Immature natural killer cell (primary cell): ENCODE results near the gene TRA2A. TPM values are rescaled to one million over a fixed set of nuclear protein-coding genes. Genes with fewer than 3 reads are reported as not detected.
"Not testable (repeated sequence)": the region's sequence is repeated elsewhere in the genome, so short reads cannot be mapped to it uniquely, and the experiment has no call there.

Experiments
- DNase-seq, 3 donors: peaks; one replicate each; pipeline ENCODE4 v3.0.0; 2022; ENCODE audit warnings: mixed read lengths in 1 of 3
- H3K27ac Mint-ChIP-seq, 6 donors: one replicate each; pipeline ENCODE4 v1.8.0; 2020; ENCODE audit warnings: mixed read lengths in 6 of 6, mild to moderate bottlenecking in 5 of 6, inconsistent platforms in 4 of 6, moderate library complexity in 3 of 6
- H3K27me3 Mint-ChIP-seq, 3 donors: one replicate each; pipeline ENCODE4 v1.8.0; 2020 to 2021; ENCODE audit warnings: low read depth in 3 of 3, mild to moderate bottlenecking in 3 of 3, mixed read lengths in 3 of 3, moderate library complexity in 3 of 3, inconsistent platforms in 1 of 3
- H3K36me3 Mint-ChIP-seq, 3 donors: one replicate each; pipeline ENCODE4 v1.8.0; 2020; ENCODE audit warnings: mixed read lengths in 3 of 3, inconsistent platforms in 2 of 3, mild to moderate bottlenecking in 2 of 3
- H3K4me1 Mint-ChIP-seq, 2 donors: one replicate each; pipeline ENCODE4 v1.8.0; 2020; ENCODE audit warnings: inconsistent platforms in 2 of 2, mild to moderate bottlenecking in 2 of 2, mixed read lengths in 2 of 2, moderate library complexity in 1 of 2
- H3K4me3 Mint-ChIP-seq, 5 donors: one replicate each; pipeline ENCODE4 v1.8.0; 2020; ENCODE audit warnings: mild to moderate bottlenecking in 5 of 5, mixed read lengths in 5 of 5, inconsistent platforms in 3 of 5, moderate library complexity in 3 of 5
- H3K9me3 Mint-ChIP-seq, 6 donors: one replicate each; pipeline ENCODE4 v1.8.0; 2020; ENCODE audit warnings: mild to moderate bottlenecking in 6 of 6, mixed read lengths in 6 of 6, inconsistent platforms in 4 of 6, moderate library complexity in 3 of 6
- polyA plus RNA-seq, 3 donors: library from polyadenylated mRNA; unstranded; fragments of 300-500 nt; fragmentation: Illumina TruSeq; gene quantifications; one replicate each; pipeline ENCODE4 v1.2.3, GENCODE V29; 2021

TRA2A gene
- polyA plus RNA-seq, 3 donors from 2014 or later = 34.8 to 44.0 (median 40.6) TPM

DNA sequence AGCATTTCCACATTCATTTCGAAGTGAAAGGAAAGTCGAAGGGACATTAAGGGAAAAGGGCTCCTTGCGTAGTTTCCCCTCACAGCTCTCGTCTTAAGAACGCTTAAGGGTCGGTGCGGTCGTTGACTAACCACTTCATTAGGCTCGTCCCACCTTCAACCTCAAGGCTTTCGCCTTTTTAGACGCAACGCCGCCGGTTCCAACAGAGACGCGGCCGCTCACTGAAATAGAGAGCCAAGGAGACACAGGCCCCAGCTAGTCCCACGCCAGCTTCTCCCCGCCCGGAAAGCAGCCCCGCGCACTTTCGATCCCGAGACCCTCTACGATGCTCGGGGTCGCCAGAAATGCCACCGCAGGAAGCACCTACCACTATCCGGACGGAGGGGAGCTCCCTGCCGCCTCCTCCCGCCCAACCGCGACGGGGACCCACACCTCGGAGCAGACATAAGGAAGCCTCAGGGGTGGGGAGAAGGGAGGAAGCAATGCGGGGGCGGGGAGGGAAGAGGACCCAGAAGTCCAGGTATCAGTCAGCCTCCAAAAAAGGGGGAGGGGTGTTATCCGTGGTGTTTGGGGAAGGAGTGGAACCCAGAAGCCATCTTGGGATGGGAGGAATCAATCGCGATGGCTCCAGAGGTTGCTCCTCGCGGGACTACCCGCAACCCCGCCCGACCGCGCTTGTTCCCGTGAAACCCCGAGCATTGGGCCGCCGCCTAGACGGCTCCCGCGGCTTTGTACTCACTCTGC is 559 bp downstream of the TRA2A start:
- H3K36me3 Mint-ChIP-seq = peaks cover 0 to 3% (median 0%) of the 10 kb centered on the region in 3 donors
- peak; percentile 64 to 70 (median 70) for DNase-seq
- peaks cover 13 to 25% (median 19%) of the 10 kb centered on the region in 3 donors for H3K27me3 Mint-ChIP-seq
- H3K27ac Mint-ChIP-seq = peak overlapping the region; percentile 99 to 100 (median 100)
- H3K4me3 Mint-ChIP-seq = peak overlapping the region; percentile 97 to 100 (median 99)
- H3K9me3 Mint-ChIP-seq = no peaks in the 10 kb centered on the region
- H3K4me1 Mint-ChIP-seq = peaks cover 53 to 61% of the 10 kb centered on the region in 2 donors

DNA sequence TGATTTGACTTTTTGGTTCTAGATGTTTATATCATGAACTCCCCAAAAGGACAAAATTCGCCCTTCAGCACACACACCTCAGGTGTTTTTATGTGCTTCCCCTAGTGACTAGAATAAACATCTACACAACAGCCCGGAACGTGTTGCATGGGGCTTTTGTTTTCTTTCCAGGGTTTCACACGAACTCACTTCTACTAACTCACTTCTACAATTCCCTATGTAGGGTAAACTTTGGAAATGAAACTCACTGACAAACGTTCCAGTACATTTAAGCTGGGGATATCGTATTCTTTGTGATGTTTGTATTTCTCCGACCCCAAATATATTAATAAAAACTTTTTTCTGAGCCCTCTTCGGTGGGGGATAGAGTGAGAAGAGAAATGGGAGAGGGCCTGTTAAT is 1.4 kb downstream of the TRA2A start:
- H3K27me3 Mint-ChIP-seq = peaks cover 13 to 25% (median 19%) of the 10 kb centered on the region in 3 donors
- H3K4me1 Mint-ChIP-seq = peaks cover 61 to 69% of the 10 kb centered on the region in 2 donors
- peak overlapping the region; percentile 99 to 100 (median 100) for H3K27ac Mint-ChIP-seq
- peak overlapping the region; percentile 97 to 100 (median 99) for H3K4me3 Mint-ChIP-seq
- H3K9me3 Mint-ChIP-seq = no peaks in the 10 kb centered on the region
- H3K36me3 Mint-ChIP-seq = peaks cover 0 to 3% (median 0%) of the 10 kb centered on the region in 3 donors
- DNase-seq = peak; percentile 44 to 55 (median 49)

DNA sequence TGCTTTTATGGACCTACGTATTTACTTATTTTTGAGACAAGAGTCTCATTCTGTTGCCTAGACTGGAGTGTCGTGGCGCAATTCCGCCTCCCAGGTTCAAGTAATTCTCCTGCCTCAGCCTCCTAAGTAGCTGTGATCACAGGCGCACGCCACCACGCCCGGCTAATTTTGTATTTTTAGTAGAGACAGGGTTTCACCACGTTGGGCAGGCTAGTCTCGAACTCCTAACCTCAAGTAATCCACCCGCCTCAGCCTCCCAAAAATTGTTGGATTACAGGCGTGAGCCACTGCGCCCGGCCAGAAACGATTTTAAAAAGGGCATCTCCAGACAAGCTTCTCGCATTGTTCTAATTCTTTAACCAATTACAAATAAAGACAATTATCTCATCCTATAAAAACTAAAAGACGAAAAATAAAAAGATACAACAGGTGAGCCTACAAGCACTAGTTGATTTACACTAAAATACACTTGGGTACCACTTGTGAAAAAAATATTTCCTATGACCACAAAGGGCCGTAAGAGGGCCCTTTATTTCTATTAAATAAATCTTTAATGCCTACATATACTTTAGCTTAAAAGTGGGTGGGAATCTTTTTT is 2.4 kb downstream of the TRA2A start:
- peaks cover 13 to 26% (median 19%) of the 10 kb centered on the region in 3 donors for H3K27me3 Mint-ChIP-seq
- peaks cover 0 to 3% (median 0%) of the 10 kb centered on the region in 3 donors for H3K36me3 Mint-ChIP-seq
- no peaks in the 10 kb centered on the region for H3K9me3 Mint-ChIP-seq
- no peak for DNase-seq
- H3K27ac Mint-ChIP-seq = peak overlapping the region; percentile 34 to 100 (median 100)
- peak overlapping the region; percentile 97 to 100 (median 99) for H3K4me3 Mint-ChIP-seq
- peaks cover 70 to 80% of the 10 kb centered on the region in 2 donors for H3K4me1 Mint-ChIP-seq

DNA sequence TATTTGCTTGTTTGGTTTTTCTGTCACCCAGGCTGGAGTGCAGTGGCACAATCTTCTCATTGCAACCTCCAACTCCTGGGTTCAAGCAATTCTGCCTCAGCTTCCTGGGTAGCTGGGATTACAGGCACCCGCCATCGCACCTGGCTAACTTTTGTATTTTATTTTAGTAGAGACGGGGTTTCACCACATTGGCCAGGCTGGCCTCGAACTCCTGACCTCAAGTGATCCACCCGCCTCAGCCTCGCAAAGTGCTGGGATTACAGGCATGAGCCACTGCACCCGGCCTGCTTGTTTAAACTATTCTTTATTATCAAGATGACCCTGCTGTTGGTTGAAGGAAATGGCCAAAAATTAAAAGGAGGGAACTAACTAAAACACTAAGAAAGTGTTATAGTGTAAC is 6.2 kb downstream of the TRA2A start:
- not testable (repeated sequence) for DNase-seq, H3K27me3 Mint-ChIP-seq, H3K9me3 Mint-ChIP-seq
- H3K4me1 Mint-ChIP-seq = peaks cover 89 to 99% of the 10 kb centered on the region in 2 donors
- H3K36me3 Mint-ChIP-seq = peaks cover 0 to 17% (median 0%) of the 10 kb centered on the region in 3 donors
- H3K4me3 Mint-ChIP-seq = peak overlapping the region in 3 of 5 donors; percentile 10 to 27 (median 23)
- H3K27ac Mint-ChIP-seq = peak overlapping the region in 2 of 6 donors; percentile 36 to 52

DNA sequence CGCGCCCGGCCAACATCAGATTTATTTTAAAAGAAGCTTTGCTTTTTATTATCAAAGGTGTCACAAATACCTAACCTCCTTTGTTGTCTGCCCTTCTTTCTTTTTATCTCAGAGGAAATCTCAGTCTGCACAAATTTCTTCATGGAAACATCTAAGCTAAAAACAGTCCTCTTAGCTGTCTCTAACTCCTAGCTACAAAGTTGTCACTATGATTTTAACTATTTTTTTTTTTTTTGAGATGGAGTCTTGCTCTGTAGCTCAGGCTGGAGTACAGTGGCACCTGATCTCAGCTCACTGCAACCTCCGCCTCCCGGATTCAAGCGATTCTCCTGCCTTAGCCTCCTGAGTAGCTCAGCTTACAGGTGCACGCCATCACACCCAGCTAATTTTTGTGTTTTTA is 7.3 kb downstream of the TRA2A start:
- H3K4me3 Mint-ChIP-seq = peak overlapping the region in 4 of 5 donors; percentile 1 to 53 (median 18)
- DNase-seq = no peak
- peaks cover 82 to 92% of the 10 kb centered on the region in 2 donors for H3K4me1 Mint-ChIP-seq
- peak overlapping the region in 2 of 6 donors; percentile 17 to 43 for H3K27ac Mint-ChIP-seq
- H3K36me3 Mint-ChIP-seq = peaks cover 0 to 17% (median 6%) of the 10 kb centered on the region in 3 donors
- H3K27me3 Mint-ChIP-seq = peaks cover 0 to 7% (median 2%) of the 10 kb centered on the region in 3 donors
- no peaks in the 10 kb centered on the region for H3K9me3 Mint-ChIP-seq

DNA sequence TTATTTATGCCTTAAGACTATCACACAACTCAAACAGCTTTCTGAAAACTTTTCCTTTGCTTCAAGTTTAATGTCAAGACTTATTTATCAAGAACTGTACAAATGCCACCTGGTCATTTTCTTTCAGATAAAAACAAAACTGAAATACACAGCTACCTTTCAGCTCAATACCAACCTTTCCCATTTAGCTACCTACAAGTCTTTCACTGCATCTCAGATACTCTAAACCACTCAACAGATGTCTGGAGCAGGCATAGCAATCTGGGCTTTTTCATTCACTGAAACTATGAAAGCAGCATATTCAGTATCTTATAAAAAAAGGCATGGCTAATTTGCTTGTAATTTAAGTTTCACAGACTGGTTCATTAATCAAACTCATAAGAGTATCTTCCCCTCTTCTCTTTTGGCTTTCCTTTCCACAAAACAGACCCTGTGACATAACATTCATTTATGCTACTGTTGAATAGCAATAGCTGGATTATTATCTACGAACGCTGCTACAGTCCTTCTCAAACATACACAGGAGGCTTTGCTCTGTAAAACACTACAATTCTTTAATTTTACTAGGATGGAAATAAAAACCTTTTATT is 8.2 kb downstream of the TRA2A start:
- H3K27me3 Mint-ChIP-seq = peaks cover 0 to 7% (median 2%) of the 10 kb centered on the region in 3 donors
- DNase-seq = no peak
- H3K4me1 Mint-ChIP-seq = peaks cover 76 to 83% of the 10 kb centered on the region in 2 donors
- no peaks in the 10 kb centered on the region for H3K9me3 Mint-ChIP-seq
- H3K4me3 Mint-ChIP-seq = peak overlapping the region in 1 of 5 donors; percentile 9
- H3K27ac Mint-ChIP-seq = peak overlapping the region in 2 of 6 donors; percentile 31 to 34
- H3K36me3 Mint-ChIP-seq = peaks cover 5 to 17% (median 15%) of the 10 kb centered on the region in 3 donors

DNA sequence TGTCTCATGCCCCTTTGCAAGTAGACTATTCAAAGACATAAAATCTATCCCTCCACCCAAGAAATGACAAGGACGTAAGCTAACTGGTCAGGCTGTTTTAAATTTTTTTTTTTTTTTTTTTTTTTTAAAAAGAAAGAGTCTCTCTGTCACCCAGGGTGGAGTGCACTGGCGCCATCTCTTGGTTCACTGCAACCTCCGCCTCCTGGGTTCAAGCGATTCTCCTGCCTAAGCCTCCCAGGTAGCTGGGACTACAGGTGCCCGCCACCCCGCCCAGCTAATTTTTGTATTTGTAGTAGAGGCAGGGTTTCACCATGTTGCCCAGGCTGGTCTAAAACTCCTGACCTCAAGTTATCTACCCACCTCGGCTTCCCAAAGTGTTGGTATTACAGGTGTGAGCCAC is 11.2 kb downstream of the TRA2A start:
- peaks cover 55 to 60% of the 10 kb centered on the region in 2 donors for H3K4me1 Mint-ChIP-seq
- H3K27me3 Mint-ChIP-seq = peaks cover 0 to 14% (median 6%) of the 10 kb centered on the region in 3 donors
- H3K9me3 Mint-ChIP-seq = no peaks in the 10 kb centered on the region
- no peak overlapping the region for H3K27ac Mint-ChIP-seq
- no peak for DNase-seq
- peaks cover 20 to 33% (median 28%) of the 10 kb centered on the region in 3 donors for H3K36me3 Mint-ChIP-seq
- no peak overlapping the region for H3K4me3 Mint-ChIP-seq

DNA sequence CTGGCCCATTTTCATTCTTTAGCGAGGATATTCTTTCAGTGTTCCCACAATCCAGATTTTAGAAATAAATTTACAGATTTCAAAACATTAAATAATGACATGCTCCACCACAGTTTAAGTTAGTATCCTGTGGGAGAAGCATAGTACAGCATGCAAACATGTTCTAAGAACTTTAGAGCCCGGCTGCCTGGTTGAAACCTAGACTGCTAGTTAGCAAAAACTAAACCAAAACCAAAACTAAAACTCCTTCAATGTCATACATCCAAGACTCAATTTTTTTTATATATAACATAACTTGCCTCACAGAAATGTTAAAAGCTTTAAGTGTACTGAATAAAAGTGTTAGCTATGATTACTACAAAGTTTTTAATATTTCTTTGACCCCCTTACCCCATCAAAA is 17.0 kb downstream of the TRA2A start:
- no peak for DNase-seq

DNA sequence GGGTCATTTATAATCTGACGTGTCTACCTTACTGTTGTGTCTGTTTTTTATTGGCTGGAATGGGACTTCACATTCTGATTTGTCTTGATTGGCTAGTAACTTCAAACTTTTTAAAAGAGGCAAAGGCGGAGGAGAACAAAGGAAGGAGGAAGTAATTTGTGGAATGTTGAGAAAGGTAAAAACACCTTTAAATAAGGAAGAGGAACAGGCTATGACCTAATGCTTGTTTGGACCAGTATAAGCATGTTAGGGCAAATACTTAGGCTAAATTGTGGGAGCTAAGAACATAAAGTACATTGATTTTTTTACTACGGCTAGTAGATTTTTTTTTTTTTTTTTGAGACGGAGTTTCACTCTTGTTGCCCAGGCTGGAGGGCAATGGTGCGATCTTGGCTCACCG is 18.0 kb downstream of the TRA2A start:
- not testable (repeated sequence) for H3K9me3 Mint-ChIP-seq, DNase-seq, H3K4me3 Mint-ChIP-seq
- peaks cover 3 to 16% (median 4%) of the 10 kb centered on the region in 3 donors for H3K27me3 Mint-ChIP-seq
- H3K27ac Mint-ChIP-seq = peak overlapping the region in 1 of 6 donors; percentile 15
- H3K36me3 Mint-ChIP-seq = peaks cover 38 to 59% (median 39%) of the 10 kb centered on the region in 3 donors
- peaks cover 20 to 33% of the 10 kb centered on the region in 2 donors for H3K4me1 Mint-ChIP-seq

More for the DNA sequence above, 17.0 kb downstream of the TRA2A start:
- Mint-ChIP-seq H3K9me3 (no peaks in the 10 kb centered on the region), H3K36me3 (peaks cover 33 to 62% (median 37%) of the 10 kb centered on the region in 3 donors), H3K27ac (peak overlapping the region in 5 of 6 donors; percentile 39 to 71 (median 53)), H3K27me3 (peaks cover 3 to 16% (median 4%) of the 10 kb centered on the region in 3 donors), H3K4me3 (no peak overlapping the region), H3K4me1 (peaks cover 20 to 26% of the 10 kb centered on the region in 2 donors)

DNA sequence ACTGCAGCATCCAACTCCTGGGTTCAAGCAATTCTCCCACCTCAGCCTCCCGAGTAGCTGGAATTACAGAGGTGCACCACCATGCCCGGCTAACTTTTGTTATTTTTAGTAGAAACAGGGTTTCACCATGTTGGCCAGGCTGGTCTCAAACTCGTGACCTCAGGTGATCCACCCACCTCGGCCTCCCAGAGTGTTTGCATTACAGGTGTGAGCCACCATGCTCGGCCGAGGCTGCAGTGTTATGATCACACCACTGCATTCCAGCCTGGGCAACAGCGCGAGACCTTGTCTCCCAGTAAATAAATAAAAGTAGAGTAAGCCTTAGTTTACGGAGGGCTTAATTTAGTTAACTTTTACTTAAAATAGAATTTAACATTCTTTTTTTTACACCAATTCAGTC is 37.8 kb downstream of the TRA2A start:
- peaks cover 0 to 4% (median 2%) of the 10 kb centered on the region in 3 donors for H3K27me3 Mint-ChIP-seq
- DNase-seq = no peak
- peaks cover 10 to 14% of the 10 kb centered on the region in 2 donors for H3K4me1 Mint-ChIP-seq
- no peaks in the 10 kb centered on the region for H3K36me3 Mint-ChIP-seq
- no peak overlapping the region for H3K27ac Mint-ChIP-seq
- no peak overlapping the region for H3K4me3 Mint-ChIP-seq
- no peaks in the 10 kb centered on the region for H3K9me3 Mint-ChIP-seq

DNA sequence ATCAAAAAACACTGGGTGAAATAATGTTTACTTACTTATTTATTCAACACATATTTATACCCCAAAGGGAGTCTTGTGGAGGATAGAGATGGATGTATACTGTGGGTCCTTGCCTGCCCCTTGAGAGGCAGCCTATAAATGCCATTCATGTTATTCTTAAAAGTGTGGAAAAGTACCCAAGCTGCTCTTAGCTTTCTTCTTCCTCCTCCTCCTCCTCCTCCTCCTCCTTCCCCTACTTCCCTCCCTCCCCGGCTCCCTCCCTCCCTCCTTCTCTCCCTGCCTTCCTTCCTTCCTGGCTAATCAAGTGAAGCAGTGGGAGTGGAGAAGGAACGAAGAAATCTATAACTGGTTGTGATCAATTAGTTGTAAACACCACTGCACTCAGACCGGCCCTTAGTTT is 40.3 kb downstream of the TRA2A start:
- peak overlapping the region in 2 of 6 donors; percentile 82 to 90 for H3K27ac Mint-ChIP-seq
- H3K9me3 Mint-ChIP-seq = no peaks in the 10 kb centered on the region
- peak overlapping the region; percentile 85 to 90 (median 89) for H3K4me3 Mint-ChIP-seq
- H3K4me1 Mint-ChIP-seq = peaks cover 10 to 14% of the 10 kb centered on the region in 2 donors
- DNase-seq = no peak
- peaks cover 0 to 4% (median 2%) of the 10 kb centered on the region in 3 donors for H3K27me3 Mint-ChIP-seq
- H3K36me3 Mint-ChIP-seq = no peaks in the 10 kb centered on the region

DNA sequence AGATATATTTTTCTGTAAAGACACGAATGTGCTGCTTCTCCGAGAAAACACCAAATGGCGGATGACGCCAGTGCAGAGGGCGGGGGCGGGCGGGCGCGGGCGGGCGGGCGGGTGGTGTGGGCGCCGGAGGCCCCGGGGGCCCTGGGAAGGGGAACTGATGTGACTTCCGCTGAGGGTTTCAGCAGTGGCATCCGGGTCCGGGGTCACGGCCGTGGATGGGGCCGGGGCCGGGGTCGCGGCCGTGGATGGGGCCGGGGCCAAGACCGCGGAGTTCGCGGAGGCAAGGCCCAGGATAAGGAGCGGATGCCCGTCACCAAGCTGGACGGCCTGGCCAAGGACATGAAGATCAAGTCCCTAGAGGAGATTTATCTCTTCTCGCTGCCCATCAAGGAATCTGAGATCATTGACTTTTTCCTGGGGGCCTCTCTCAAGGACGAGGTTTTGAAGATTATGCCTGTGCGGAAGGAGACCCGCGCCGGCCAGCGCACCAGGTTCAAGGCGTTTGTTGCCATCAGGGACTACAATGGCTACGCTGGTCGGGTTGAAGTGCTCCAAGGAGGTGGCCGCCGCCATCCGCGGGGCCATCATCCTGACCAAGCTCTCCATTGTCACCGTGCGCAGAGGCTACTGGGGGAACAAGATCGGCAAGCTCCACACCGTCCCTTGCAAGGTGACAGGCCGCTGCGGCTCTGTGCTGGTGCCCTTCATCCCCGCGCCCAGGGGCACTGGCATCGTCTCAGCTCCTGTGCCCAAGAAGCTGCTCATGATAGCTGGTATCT is 41.2 kb downstream of the TRA2A start:
- Mint-ChIP-seq H3K27ac (peak overlapping the region; percentile 80 to 90 (median 84)), H3K27me3 (peaks cover 0 to 6% (median 2%) of the 10 kb centered on the region in 3 donors), H3K9me3 (no peaks in the 10 kb centered on the region), H3K36me3 (no peaks in the 10 kb centered on the region), H3K4me3 (peak overlapping the region; percentile 85 to 90 (median 89)), H3K4me1 (peaks cover 10 to 14% of the 10 kb centered on the region in 2 donors)
- peak; percentile 55 to 60 (median 59) for DNase-seq

DNA sequence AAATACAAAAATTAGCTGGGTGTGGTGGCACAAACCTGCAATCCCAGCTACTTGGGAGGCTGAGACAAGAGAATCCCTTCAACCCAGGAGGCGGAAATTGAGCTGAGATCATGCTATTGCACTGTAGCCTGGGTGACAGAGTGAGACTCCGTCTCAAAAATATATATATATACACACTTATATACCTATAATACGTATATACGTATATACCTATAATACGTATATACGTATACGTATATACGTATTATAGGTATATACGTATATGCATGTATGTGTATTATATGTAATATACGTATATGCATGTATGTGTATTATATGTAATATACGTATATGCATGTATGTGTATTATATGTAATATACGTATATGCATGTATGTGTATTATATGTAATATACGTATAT is 43.1 kb downstream of the TRA2A start:
- H3K4me1 Mint-ChIP-seq = peaks cover 10 to 14% of the 10 kb centered on the region in 2 donors
- not testable (repeated sequence) for DNase-seq, H3K27ac Mint-ChIP-seq, H3K4me3 Mint-ChIP-seq, H3K27me3 Mint-ChIP-seq, H3K36me3 Mint-ChIP-seq, H3K9me3 Mint-ChIP-seq
